Smooth muscle cell of bladder (primary cell): ENCODE measurements around the gene LRRTM4. TPM values are rescaled to one million over a fixed set of nuclear protein-coding genes. Genes with fewer than 3 reads are reported as not detected.

ENCODE experiments used
- total RNA-seq: library from RNA; depleted of rRNA; stranded (reverse); fragments of >200 nt; gene quantifications from 2 replicates; pipeline ENCODE4 v1.2.3, GENCODE V29; 2014

Gene LRRTM4
- 0.09 TPM in 1 of 2 replicates, not detected in the other for total RNA-seq

GRCh38 chr2:77521931-77522470 is at the start of gene LRRTM4:
Gene LRRTM4 (minus strand): TSS chr2:77522376.

